ENCODE results near the gene NPY1R.

DNA sequence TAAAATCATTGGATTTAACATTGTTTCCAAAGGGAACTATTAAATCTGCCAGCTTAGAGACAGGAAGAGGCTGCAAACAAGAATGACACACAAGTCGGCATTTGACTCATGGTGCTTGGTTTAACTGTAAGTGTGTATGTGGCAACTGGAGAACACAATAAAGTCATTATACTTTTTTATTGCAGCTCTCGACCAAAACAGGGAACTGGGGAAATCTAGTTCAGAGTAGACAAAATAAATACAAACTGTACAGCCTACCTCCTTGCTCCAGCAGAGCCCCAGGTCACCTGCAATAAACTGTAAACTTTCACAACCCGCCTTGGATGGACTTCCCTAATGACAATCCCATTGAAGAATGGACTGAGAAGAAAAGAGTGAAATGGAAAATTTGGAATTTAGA, 35.3 kb upstream of the NPY1R start:
- TF ChIP-seq, protein P1, sequence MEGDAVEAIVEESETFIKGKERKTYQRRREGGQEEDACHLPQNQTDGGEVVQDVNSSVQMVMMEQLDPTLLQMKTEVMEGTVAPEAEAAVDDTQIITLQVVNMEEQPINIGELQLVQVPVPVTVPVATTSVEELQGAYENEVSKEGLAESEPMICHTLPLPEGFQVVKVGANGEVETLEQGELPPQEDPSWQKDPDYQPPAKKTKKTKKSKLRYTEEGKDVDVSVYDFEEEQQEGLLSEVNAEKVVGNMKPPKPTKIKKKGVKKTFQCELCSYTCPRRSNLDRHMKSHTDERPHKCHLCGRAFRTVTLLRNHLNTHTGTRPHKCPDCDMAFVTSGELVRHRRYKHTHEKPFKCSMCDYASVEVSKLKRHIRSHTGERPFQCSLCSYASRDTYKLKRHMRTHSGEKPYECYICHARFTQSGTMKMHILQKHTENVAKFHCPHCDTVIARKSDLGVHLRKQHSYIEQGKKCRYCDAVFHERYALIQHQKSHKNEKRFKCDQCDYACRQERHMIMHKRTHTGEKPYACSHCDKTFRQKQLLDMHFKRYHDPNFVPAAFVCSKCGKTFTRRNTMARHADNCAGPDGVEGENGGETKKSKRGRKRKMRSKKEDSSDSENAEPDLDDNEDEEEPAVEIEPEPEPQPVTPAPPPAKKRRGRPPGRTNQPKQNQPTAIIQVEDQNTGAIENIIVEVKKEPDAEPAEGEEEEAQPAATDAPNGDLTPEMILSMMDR (conservative IDR thresholded peaks at IDR 0.05; ENCODE audit: low read depth, low read length), result no peak
- TF ChIP-seq EZH2 (IDR thresholded peaks at IDR 0.05; ENCODE audit: low read length, unreplicated experiment), result no peak
- TF ChIP-seq EZH2phosphoT487 (IDR thresholded peaks at IDR 0.05; ENCODE audit: borderline replicate concordance, low read length), result no peak
